Type B pancreatic cell (in vitro differentiated cells): ENCODE data around the gene TENM3. TPM values are rescaled to one million over a fixed set of nuclear protein-coding genes. Genes with fewer than 3 reads are reported as not detected.

Experiments used
- DNase-seq: peaks from one replicate; pipeline ENCODE4 v3.0.0; 2021; ENCODE audit warnings: mixed read lengths; ENCODE audit not compliant: unreplicated experiment; ENCODE audit errors: extremely low spot score
- H3K27ac Mint-ChIP-seq: 2 replicates; pipeline ENCODE4 v1.8.0; 2021; ENCODE audit warnings: mild to moderate bottlenecking, mixed read lengths
- H3K27me3 Mint-ChIP-seq: 2 replicates; pipeline ENCODE4 v1.8.0; 2021; ENCODE audit warnings: mixed read lengths
- H3K36me3 Mint-ChIP-seq: 2 replicates; pipeline ENCODE4 v1.8.0; 2021; ENCODE audit warnings: mixed read lengths
- H3K4me1 Mint-ChIP-seq: one replicate; pipeline ENCODE4 v1.8.0; 2021; ENCODE audit warnings: mixed read lengths; ENCODE audit not compliant: unreplicated experiment
- H3K4me3 Mint-ChIP-seq: 2 replicates; pipeline ENCODE4 v1.8.0; 2021; ENCODE audit warnings: mild to moderate bottlenecking, mixed read lengths
- H3K9me3 Mint-ChIP-seq: 2 replicates; pipeline ENCODE4 v1.8.0; 2021; ENCODE audit warnings: mixed read lengths
- total RNA-seq: library from RNA; stranded (reverse); gene quantifications from 2 replicates; pipeline ENCODE4 v1.2.1, GENCODE V29; 2021; ENCODE audit warnings: low replicate concordance
- TF ChIP-seq, protein P1 (sequence below): fragments of 200-600 bp; sonication (generic); conservative IDR thresholded peaks from 2 replicates; pipeline ENCODE4 v1.5.0; 2021; ENCODE audit warnings: antibody characterized with exemption, mild to moderate bottlenecking

TENM3 gene
- total RNA-seq, 1 donor from 2014 or later = 73.5 TPM

DNA sequence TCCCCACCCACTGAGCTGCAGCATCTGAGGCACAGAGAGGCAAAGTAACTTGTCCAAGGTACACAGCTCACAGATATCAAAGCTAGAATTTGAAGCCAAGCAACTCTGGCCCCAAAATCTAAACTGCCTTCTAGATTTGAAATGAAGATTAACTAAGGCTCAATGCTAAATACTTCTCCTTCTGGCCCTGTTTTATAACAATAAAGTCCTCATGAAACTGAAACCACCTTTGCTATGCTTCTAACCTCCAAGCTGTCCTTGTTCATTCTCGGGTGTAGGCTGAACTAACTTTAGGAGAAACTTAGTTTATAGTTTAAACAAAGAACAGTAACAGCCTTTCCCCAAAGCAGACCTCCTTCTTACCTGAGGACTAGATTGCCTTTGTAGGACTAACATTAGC lies 580.4 kb downstream of the TENM3 start:
- DNase-seq = no peak
- TF ChIP-seq, protein P1, sequence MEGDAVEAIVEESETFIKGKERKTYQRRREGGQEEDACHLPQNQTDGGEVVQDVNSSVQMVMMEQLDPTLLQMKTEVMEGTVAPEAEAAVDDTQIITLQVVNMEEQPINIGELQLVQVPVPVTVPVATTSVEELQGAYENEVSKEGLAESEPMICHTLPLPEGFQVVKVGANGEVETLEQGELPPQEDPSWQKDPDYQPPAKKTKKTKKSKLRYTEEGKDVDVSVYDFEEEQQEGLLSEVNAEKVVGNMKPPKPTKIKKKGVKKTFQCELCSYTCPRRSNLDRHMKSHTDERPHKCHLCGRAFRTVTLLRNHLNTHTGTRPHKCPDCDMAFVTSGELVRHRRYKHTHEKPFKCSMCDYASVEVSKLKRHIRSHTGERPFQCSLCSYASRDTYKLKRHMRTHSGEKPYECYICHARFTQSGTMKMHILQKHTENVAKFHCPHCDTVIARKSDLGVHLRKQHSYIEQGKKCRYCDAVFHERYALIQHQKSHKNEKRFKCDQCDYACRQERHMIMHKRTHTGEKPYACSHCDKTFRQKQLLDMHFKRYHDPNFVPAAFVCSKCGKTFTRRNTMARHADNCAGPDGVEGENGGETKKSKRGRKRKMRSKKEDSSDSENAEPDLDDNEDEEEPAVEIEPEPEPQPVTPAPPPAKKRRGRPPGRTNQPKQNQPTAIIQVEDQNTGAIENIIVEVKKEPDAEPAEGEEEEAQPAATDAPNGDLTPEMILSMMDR = no peak
- peak overlapping the region; percentile 10 for H3K27ac Mint-ChIP-seq

GRCh38 chr4:182825003-182825402 lies 581.8 kb downstream of the TENM3 start:
- H3K27me3 Mint-ChIP-seq = peaks cover 4% of the 10 kb centered on the region
- no peaks in the 10 kb centered on the region for H3K36me3 Mint-ChIP-seq
- H3K27ac Mint-ChIP-seq = peak overlapping the region; percentile 43
- no peak for DNase-seq
- H3K4me3 Mint-ChIP-seq = no peak overlapping the region
- no peaks in the 10 kb centered on the region for H3K9me3 Mint-ChIP-seq
- peaks cover 24% of the 10 kb centered on the region for H3K4me1 Mint-ChIP-seq
- TF ChIP-seq, protein P1 = no peak

More for the DNA sequence above, 580.4 kb downstream of the TENM3 start:
- Mint-ChIP-seq H3K4me1 (peaks cover 24% of the 10 kb centered on the region), H3K27me3 (peaks cover 4% of the 10 kb centered on the region), H3K4me3 (no peak overlapping the region), H3K36me3 (no peaks in the 10 kb centered on the region), H3K9me3 (no peaks in the 10 kb centered on the region)

DNA sequence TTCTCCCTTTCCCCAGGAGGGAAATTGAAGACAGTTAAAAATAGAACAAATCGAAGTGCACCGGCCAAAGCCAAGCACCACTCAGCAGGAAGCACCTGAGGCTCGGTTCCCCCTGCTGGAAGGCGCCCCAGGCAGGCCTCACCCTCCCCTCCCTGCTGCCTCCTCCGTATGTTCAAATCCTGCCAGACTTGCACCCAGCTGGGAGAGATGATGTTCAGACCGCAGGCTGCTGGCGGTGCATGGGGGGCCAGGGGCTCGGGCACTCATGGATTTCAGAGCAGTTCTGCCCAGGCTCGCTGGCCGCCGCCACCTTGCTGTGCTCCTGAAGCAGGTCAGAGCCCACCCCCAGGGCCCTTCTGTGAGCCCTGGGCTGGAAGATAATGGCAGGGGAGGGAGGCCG lies 582.6 kb downstream of the TENM3 start:
- Mint-ChIP-seq H3K27me3 (peaks cover 5% of the 10 kb centered on the region), H3K9me3 (no peaks in the 10 kb centered on the region), H3K4me3 (no peak overlapping the region), H3K36me3 (no peaks in the 10 kb centered on the region), H3K4me1 (peaks cover 24% of the 10 kb centered on the region), H3K27ac (no peak overlapping the region)
- TF ChIP-seq, protein P1 = no peak
- DNase-seq = no peak

DNA sequence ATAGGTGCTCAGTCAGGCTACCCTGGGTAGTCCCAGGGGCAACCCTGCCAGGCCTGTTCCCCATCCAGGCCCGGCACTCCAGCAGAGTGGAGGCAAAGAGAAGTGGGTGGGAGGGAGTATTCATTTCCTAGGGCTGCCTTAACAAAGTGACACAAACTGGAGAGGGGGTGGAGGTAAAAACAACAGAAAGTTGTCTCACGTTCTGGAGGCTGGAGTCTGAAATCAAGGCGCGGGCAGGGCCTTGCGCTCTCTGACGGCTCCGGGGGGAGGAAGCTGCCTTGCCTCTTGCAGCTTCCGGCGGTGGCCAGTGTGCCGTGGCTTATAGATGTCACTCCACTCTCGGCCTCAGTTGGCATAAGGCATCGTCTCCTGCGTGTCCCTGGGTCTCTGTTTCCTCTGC lies 583.2 kb downstream of the TENM3 start:
- peaks cover 24% of the 10 kb centered on the region for H3K4me1 Mint-ChIP-seq
- H3K4me3 Mint-ChIP-seq = no peak overlapping the region
- no peak for DNase-seq
- TF ChIP-seq, protein P1 = no peak
- no peak overlapping the region for H3K27ac Mint-ChIP-seq
- peaks cover 10% of the 10 kb centered on the region for H3K27me3 Mint-ChIP-seq
- no peaks in the 10 kb centered on the region for H3K9me3 Mint-ChIP-seq
- H3K36me3 Mint-ChIP-seq = no peaks in the 10 kb centered on the region

DNA sequence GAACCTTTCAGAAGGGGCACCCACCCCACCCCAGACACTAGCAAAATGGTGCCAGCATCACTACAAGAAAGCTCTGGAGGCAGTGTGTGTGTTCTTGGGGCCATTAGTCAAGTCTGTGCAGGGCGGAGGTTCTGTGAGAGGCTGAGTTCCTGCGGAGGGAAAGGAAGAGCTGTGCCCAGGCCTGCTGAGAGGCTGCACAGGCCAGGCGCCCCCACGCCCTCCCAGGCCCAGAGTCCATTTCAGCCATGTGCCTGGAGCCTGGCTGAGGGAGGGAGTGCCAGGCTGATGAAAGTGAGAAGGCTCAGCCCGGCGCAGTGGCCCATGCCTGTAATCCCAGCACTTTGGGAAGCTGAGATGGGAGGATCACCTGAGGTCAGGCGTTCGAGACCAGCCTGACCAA lies 584.0 kb downstream of the TENM3 start:
- H3K4me1 Mint-ChIP-seq = peaks cover 24% of the 10 kb centered on the region
- TF ChIP-seq, protein P1 = no peak
- DNase-seq = no peak
- H3K27ac Mint-ChIP-seq = no peak overlapping the region
- no peak overlapping the region for H3K4me3 Mint-ChIP-seq
- peaks cover 10% of the 10 kb centered on the region for H3K27me3 Mint-ChIP-seq
- H3K36me3 Mint-ChIP-seq = no peaks in the 10 kb centered on the region
- no peaks in the 10 kb centered on the region for H3K9me3 Mint-ChIP-seq

DNA sequence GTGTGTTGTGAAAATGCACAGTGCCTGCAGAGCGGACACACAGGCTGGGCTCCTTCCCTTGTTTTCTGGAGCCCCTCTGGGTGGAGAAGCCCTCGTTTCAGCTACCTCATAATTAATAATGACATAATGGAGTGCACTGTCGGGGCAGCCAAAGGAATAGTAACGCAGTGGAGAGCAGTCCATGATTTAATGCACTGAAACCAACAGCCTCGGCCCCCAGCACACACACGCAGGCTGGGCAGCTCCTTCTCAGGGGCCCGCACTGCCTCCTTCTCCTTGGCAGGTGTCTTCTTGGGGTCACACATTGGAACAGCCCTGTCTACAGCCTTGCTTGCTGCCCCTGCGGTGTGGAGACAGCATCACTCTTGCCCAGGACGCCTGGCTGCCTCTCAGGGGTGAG lies 584.8 kb downstream of the TENM3 start:
- TF ChIP-seq, protein P1 = no peak
- H3K4me3 Mint-ChIP-seq = no peak overlapping the region
- H3K4me1 Mint-ChIP-seq = peaks cover 24% of the 10 kb centered on the region
- no peak for DNase-seq
- H3K36me3 Mint-ChIP-seq = no peaks in the 10 kb centered on the region
- no peaks in the 10 kb centered on the region for H3K9me3 Mint-ChIP-seq
- H3K27me3 Mint-ChIP-seq = peaks cover 15% of the 10 kb centered on the region
- no peak overlapping the region for H3K27ac Mint-ChIP-seq
